GM19455 (cell line): Measurements from ENCODE around the gene REXO4.
"Not testable (repeated sequence)": the region's sequence is repeated elsewhere in the genome, so short reads cannot be mapped to it uniquely, and the experiment has no call there.

Experiments
- ATAC-seq: cut with Tn5 transposase; IDR thresholded peaks from one replicate; pipeline ENCODE4 v1.9.1; 2021; ENCODE audit not compliant: unreplicated experiment

The REXO4 gene

DNA sequence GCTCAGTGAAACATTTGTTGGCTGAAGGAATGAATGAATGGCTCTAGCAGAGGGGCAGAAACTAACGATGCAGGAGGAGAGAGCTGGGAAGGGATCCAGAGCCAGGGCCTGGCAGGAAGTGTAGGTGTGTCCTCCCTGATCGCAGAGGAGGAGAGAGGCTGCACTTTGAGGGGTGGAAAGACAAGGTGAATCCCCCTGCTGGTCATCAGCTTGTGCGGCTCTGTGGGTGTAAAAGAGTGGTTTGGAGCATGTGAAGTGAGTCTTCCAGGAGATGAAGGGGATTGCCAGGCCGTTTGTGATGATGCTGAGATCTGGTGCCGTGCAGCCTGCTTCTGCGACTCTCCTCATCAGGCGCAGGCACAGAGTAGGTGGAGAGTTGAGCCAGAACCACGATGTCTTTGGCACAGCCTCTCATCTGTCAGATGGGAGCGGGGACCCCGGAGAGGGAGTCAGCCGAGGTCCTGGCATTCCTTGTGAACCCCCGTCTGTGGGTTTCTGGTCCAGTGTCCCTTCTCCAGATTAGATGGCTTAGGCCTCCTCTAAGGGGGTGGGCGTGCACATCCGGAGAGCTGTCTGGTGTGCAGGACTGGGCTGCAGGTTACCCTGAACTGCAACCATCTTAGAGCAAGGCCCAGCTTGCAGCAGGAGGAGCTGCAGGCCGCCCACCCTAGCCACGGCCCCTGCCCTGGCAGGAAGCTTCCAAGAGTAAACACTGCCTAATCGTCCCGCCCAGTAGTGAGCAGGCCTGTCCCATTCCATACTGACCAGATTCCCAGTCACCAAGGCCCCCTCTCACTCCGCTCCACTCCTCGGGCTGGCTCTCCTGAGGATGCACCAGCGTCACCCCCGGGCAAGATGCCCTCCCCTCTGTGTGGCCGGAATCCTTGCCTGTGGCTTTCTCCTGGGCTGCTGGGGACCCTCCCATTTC lies 4.1 kb upstream of the REXO4 start, which contains the start of gene ADAMTS13:
TSS of gene ADAMTS13 (plus strand) at position 753 of the 928 bp plus-strand sequence. CDS start at position 830, 77 bp downstream.
- ATAC-seq, result no peak

- ATAC-seq, result no peak
Measured at GRCh38 chr9:133420392-133420827, 2.6 kb upstream of the REXO4 start.

GRCh38 chr9:133419005-133419404 lies 1.2 kb upstream of the REXO4 start:
- ATAC-seq, result no peak

- no peak for ATAC-seq
Measured at GRCh38 chr9:133415170-133415569, 2.6 kb downstream of the REXO4 start.

DNA sequence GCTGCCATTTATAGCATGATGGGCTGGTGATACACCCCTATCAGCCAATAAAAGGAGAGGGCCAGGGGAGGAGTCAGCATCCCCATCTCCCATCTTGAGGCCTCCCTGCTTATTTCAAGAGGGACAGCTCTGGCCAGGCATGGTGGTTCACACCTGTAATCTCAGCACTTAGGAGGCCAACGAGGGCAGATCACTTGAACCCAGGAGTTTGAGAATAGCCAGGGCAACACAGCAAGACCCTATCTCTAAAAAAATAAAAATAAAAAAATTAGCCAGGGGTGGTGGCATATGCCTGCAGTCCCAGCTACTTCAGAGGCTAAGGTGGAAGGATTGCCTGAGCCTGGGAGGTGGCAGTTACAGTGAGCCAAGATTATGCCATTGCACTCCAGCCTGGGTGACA lies 9.8 kb downstream of the REXO4 start:
- no peak for ATAC-seq

DNA sequence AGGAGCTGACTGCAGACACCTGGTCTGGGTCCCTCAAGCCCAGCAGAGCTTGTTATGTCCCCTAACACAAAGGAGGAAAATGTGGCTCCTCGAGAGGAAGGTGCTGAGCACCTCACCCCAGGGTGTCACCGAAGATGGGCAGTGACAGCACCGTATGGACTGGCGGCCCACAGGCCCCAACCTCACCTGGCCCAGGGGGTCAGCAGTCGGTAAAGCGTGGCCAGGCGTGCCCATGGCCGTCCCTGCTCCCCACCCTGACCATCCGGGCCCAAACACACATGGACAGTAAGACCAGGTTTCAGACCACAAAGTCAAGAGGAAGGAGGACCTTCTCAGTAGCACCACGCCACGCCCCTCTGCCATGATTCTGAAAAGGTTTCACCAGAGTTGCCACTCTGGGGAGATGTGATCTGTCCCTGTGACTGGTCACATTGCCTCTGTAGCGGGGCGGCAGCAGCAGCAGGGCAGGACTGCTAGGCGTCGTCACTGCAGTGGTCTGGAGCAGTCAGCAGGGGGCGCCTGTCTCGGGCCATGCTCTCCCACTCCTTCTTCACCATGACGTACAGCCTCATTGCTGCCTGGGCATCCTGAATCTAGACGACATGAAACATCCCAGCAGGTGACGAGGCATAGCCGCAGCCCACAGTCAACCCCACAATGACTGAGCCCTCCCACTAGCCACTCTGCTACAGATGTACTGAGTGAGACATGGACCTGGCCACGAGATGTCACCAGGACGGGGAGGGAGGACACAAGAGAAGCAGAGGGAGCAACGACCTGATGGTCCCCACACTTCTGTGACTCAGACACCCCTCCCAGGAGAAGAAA lies 11.1 kb downstream of the REXO4 start:
- ATAC-seq, result peak; percentile 55

- ATAC-seq, result no peak
Measured at GRCh38 chr9:133405508-133406438, 12.0 kb downstream of the REXO4 start.

DNA sequence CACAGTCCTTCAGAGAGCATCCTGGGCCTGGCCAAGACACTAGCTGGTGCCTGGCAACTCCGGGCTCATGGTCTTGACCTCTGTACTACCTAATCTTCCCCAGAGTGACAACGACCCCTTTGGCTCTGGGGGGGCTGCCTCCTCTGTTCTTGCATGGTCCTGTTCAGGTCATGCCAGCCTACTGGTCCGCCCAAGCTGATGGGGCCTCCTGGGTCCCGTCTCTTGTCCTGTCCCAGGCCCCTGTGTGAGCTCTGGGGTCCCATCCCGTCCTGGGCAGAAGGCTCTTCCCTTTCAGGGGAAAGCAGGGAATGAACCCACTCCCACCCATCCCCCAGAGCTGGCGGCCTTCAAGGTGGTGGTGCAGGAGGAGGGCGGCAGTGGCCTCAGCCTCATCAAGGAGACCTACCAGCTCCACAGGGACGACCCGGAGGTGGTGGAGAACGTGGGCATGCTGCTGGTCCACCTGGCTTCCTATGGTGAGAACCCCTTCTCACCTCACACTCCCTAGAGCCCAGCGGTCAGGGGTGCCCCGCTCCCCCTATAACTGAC lies 13.3 kb downstream of the REXO4 start:
- no peak for ATAC-seq

- ATAC-seq, result no peak
Measured at GRCh38 chr9:133403766-133404453, 13.9 kb downstream of the REXO4 start.

DNA sequence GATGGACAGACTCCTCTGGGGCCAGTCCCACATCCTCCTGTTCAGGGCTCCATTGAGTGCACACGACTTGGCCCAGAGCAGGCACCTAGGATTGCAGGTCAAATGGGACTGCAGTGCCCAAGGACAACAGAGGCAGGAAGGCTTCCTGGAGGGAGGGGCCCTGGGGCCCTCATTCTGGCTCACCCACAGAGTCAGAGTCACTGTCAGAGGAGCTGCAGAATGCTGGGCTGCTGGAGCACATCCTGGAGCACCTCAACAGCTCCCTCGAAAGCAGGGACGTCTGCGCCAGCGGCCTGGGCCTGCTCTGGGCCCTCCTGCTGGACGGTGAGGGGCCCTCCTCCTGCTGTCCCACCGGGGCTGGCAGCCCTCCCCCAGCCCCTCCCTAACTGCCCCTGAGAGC lies 15.1 kb downstream of the REXO4 start:
- no peak for ATAC-seq

- ATAC-seq, result no peak
Measured at GRCh38 chr9:133401588-133401987, 16.2 kb downstream of the REXO4 start.

GRCh38 chr9:133400292-133400691 lies 17.5 kb downstream of the REXO4 start:
- ATAC-seq, result no peak

GRCh38 chr9:133397895-133398294 lies 19.9 kb downstream of the REXO4 start:
- ATAC-seq, result no peak

DNA sequence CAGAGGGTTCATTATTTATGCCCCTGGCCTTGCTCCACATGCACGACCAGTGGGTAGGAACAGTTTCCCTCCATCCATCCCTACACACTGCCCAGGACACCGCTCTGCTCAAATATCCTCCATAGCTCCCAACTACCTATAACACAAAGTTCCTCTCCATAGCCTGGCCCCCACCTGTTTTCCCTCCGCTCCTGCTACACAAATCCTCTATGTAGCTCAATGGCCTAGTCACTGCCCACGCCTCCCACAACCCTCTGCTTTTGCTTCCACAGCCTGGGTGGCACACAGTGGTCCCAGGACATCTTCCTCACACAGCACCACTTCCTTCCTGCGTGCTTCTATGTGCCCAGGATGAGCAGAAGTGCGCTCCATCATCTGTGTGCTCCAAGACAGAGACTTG lies 20.4 kb downstream of the REXO4 start:
- no peak for ATAC-seq

DNA sequence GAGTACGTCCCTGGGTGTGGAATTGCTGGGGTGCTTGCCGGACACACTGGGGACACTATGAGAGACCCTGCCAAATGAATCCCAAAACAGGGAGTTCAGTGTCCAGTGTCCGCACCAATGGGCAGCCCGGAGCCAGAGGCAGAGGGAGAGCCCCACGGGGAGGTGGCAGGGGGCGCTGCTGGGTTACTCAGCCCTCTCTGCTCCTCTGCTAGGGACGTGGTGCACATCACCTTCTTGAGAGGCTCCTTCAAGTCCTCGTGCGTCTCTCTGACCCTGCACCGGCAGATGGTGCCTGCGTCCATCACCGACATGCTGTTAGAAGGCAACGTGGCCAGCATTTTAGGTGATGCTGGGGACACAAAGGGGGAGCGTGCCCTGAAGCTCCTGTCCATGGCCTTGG lies 20.9 kb downstream of the REXO4 start:
- ATAC-seq, result no peak

- no peak for ATAC-seq
Measured at GRCh38 chr9:133394687-133395271, 23.0 kb downstream of the REXO4 start.

GRCh38 chr9:133393399-133393798 lies 24.4 kb downstream of the REXO4 start:
- no peak for ATAC-seq

GRCh38 chr9:133392308-133392707 lies 25.5 kb downstream of the REXO4 start:
- not testable (repeated sequence) for ATAC-seq

DNA sequence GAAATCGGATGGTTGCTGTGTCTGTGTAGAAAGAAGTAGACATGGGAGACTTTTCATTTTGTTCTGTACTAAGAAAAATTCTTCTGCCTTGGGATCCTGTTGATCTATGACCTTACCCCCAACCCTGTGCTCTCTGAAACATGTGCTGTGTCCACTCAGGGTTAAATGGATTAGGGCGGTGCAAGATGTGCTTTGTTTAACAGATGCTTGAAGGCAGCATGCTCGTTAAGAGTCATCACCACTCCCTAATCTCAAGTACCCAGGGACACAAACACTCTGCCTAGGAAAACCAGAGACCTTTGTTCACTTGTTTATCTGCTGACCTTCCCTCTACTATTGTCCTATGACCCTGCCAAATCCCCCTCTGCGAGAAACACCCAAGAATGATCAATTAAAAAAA lies 26.4 kb downstream of the REXO4 start:
- ATAC-seq, result not testable (repeated sequence)
